Neural cell (in vitro differentiated cells): Measurements from ENCODE around the gene DND1. TPM values are rescaled to one million over a fixed set of nuclear protein-coding genes. Genes with fewer than 3 reads are reported as not detected.
"Not testable (repeated sequence)": the region's sequence is repeated elsewhere in the genome, so short reads cannot be mapped to it uniquely, and the experiment has no call there.

Experiments used
- H2AFZ ChIP-seq: fragments of 200-600, 300-800 bp; sonication (generic), shearing (Covaris generic); 2 replicates; pipeline ENCODE4 v1.6.0; 2014; ENCODE audit warnings: low read depth, mild to moderate bottlenecking, antibody characterized with exemption, low read length, moderate library complexity
- H3F3A ChIP-seq: fragments of 200-600 bp; shearing (Covaris generic); 2 replicates; pipeline ENCODE4 v1.6.1; 2016; ENCODE audit warnings: mild to moderate bottlenecking, moderate library complexity, mixed read lengths, antibody characterized with exemption, low read length; ENCODE audit not compliant: insufficient read depth, poor library complexity, severe bottlenecking
- H3K27ac ChIP-seq: fragments of 200-600, 300-800 bp; sonication (generic), shearing (Covaris generic); 2 replicates; pipeline ENCODE4 v1.5.1; 2014; ENCODE audit warnings: mild to moderate bottlenecking, low read length, moderate library complexity
- H3K27me3 ChIP-seq: fragments of 300-800, 200-600 bp; sonication (generic), shearing (Covaris generic); 2 replicates; pipeline ENCODE4 v1.6.0; 2014; ENCODE audit warnings: mild to moderate bottlenecking, low read depth, low read length, moderate library complexity; ENCODE audit not compliant: insufficient read depth
- H3K36me3 ChIP-seq: fragments of 300-800, 200-600 bp; sonication (generic), shearing (Covaris generic); 2 replicates; pipeline ENCODE4 v1.5.1; 2014; ENCODE audit warnings: mild to moderate bottlenecking, antibody characterized with exemption, low read length, moderate library complexity; ENCODE audit not compliant: insufficient read depth
- H3K4me2 ChIP-seq: fragments of 300-800, 200-600 bp; sonication (generic), shearing (Covaris generic); 2 replicates; pipeline ENCODE4 v1.6.0; 2014; ENCODE audit warnings: mild to moderate bottlenecking, low read length
- H3K4me3 ChIP-seq: fragments of 300-800, 200-600 bp; sonication (generic), shearing (Covaris generic); 2 replicates; pipeline ENCODE4 v1.5.1; 2014; ENCODE audit warnings: mild to moderate bottlenecking, low read length, moderate library complexity
- H3K79me2 ChIP-seq: fragments of 200-600 bp; shearing (Covaris generic); replicated peaks from 2 replicates; pipeline ENCODE4 v1.6.0; 2014; ENCODE audit warnings: mild to moderate bottlenecking, low read length, moderate library complexity; ENCODE audit not compliant: insufficient read depth
- H3K9ac ChIP-seq: fragments of 300-800, 200-600 bp; sonication (generic), shearing (Covaris generic); 2 replicates; pipeline ENCODE4 v1.6.1; 2016; ENCODE audit warnings: mild to moderate bottlenecking, low read length, mixed read lengths
- H3K9me2 ChIP-seq: fragments of 200-600 bp; shearing (Covaris generic); 2 replicates; pipeline ENCODE4 v1.6.1; 2016; ENCODE audit warnings: mild to moderate bottlenecking, low read length, mixed read lengths; ENCODE audit not compliant: insufficient read depth
- H3K9me3 ChIP-seq: fragments of 200-600, 300-800 bp; sonication (generic), shearing (Covaris generic); 2 replicates; pipeline ENCODE4 v1.6.1; 2016; ENCODE audit warnings: mild to moderate bottlenecking, mixed run types, low read length, moderate library complexity, mixed read lengths
- H4K20me1 ChIP-seq: fragments of 200-600 bp; shearing (Covaris generic); 2 replicates; pipeline ENCODE4 v1.6.1; 2016; ENCODE audit warnings: mild to moderate bottlenecking, mixed run types; ENCODE audit not compliant: insufficient read depth
- CTCF ChIP-seq: fragments of 450-650 bp; IDR thresholded peaks from 2 replicates; pipeline ENCODE4 v1.5.1; 2014; ENCODE audit warnings: antibody characterized with exemption, mild to moderate bottlenecking, moderate library complexity; ENCODE audit not compliant: poor library complexity, severe bottlenecking
- EP300 ChIP-seq: fragments of 450-650 bp; conservative IDR thresholded peaks from 2 replicates; pipeline ENCODE4 v1.6.1; 2014; ENCODE audit warnings: antibody characterized with exemption, mild to moderate bottlenecking, moderate library complexity; ENCODE audit not compliant: poor library complexity, severe bottlenecking
- EZH2 ChIP-seq: fragments of 200-600, 300-800 bp; shearing (Covaris generic), sonication (generic); IDR thresholded peaks from 2 replicates; pipeline ENCODE4 v1.6.1; 2014; ENCODE audit warnings: antibody characterized with exemption, low read length, borderline replicate concordance, mild to moderate bottlenecking; ENCODE audit not compliant: insufficient read depth, poor library complexity, severe bottlenecking
- MXI1 ChIP-seq: fragments of 450-650 bp; conservative IDR thresholded peaks from 2 replicates; pipeline ENCODE4 v1.6.1; 2014; ENCODE audit warnings: antibody characterized with exemption, mild to moderate bottlenecking; ENCODE audit not compliant: poor library complexity, severe bottlenecking
- POLR2AphosphoS5 ChIP-seq: IDR thresholded peaks from 2 replicates; pipeline ENCODE4 v1.6.1; 2012
- RAD21 ChIP-seq: fragments of 450-650 bp; conservative IDR thresholded peaks from 2 replicates; pipeline ENCODE4 v1.6.1; 2014; ENCODE audit warnings: antibody characterized with exemption, mild to moderate bottlenecking, moderate library complexity
- REST ChIP-seq: IDR thresholded peaks from 2 replicates; pipeline ENCODE4 v1.6.1; 2012; ENCODE audit warnings: borderline replicate concordance
- SMC3 ChIP-seq: fragments of 450-650 bp; conservative IDR thresholded peaks from 2 replicates; pipeline ENCODE4 v1.6.1; 2014; ENCODE audit warnings: antibody characterized with exemption, mild to moderate bottlenecking, moderate library complexity; ENCODE audit not compliant: poor library complexity
- TAF1 ChIP-seq: IDR thresholded peaks from 2 replicates; pipeline ENCODE4 v1.6.1; 2012; ENCODE audit warnings: low read depth
- polyA plus RNA-seq: library from polyadenylated mRNA; depleted of rRNA; stranded (reverse); fragments of >200 nt; gene quantifications from 2 replicates; pipeline ENCODE4 v1.2.3, GENCODE V29; 2014

DND1 gene
- polyA plus RNA-seq, 1 donor from 2014 or later: 4.4 TPM

- Histone ChIP-seq H3K27me3 (no peaks in the 10 kb centered on the region), H3K9me2 (no peaks in the 10 kb centered on the region), H3K9ac (no peak overlapping the region), H4K20me1 (no peaks in the 10 kb centered on the region), H3K36me3 (no peaks in the 10 kb centered on the region), H3K4me2 (no peak overlapping the region), H3K27ac (no peak overlapping the region), H3F3A (no peaks in the 10 kb centered on the region), H3K9me3 (no peaks in the 10 kb centered on the region), H3K4me3 (peak overlapping the region; percentile 8), H2AFZ (no peak overlapping the region), H3K79me2 (no peaks in the 10 kb centered on the region)
- no peak for TF ChIP-seq REST
- TF ChIP-seq POLR2AphosphoS5: no peak
- no peak for TF ChIP-seq CTCF
- TF ChIP-seq EZH2: no peak
- TF ChIP-seq SMC3: no peak
- TF ChIP-seq EP300: no peak
- TF ChIP-seq MXI1: no peak
- no peak for TF ChIP-seq RAD21
- no peak for TF ChIP-seq TAF1
These were observed 37.6 kb upstream of the DND1 start for GRCh38 chr5:140710899-140711552.

- H3K79me2 ChIP-seq, H3K9ac ChIP-seq, H3K4me2 ChIP-seq, H2AFZ ChIP-seq, H3K27me3 ChIP-seq, H3K4me3 ChIP-seq, H3F3A ChIP-seq, H3K27ac ChIP-seq, H3K9me3 ChIP-seq, H3K36me3 ChIP-seq, H4K20me1 ChIP-seq, H3K9me2 ChIP-seq: not testable (repeated sequence)
These were observed 35.4 kb upstream of the DND1 start for GRCh38 chr5:140708787-140709186.

GRCh38 chr5:140707812-140708211 lies 34.4 kb upstream of the DND1 start:
- Histone ChIP-seq H3K27me3 (no peaks in the 10 kb centered on the region), H3K4me3 (no peak overlapping the region), H3K36me3 (peaks cover 3% of the 10 kb centered on the region), H3K4me2 (no peak overlapping the region), H4K20me1 (no peaks in the 10 kb centered on the region), H3F3A (no peaks in the 10 kb centered on the region), H2AFZ (no peak overlapping the region), H3K79me2 (no peaks in the 10 kb centered on the region), H3K27ac (no peak overlapping the region), H3K9me2 (no peaks in the 10 kb centered on the region), H3K9me3 (no peaks in the 10 kb centered on the region), H3K9ac (no peak overlapping the region)
- TF ChIP-seq SMC3 (no peak), TAF1 (no peak), POLR2AphosphoS5 (no peak), MXI1 (no peak), RAD21 (no peak), EP300 (no peak), REST (no peak), EZH2 (no peak), CTCF (no peak)
